HepG2 (cell line): ENCODE data around the gene LBX1. TPM values are rescaled to one million over a fixed set of nuclear protein-coding genes. Genes with fewer than 3 reads are reported as not detected.

ENCODE experiments used
- ATAC-seq: fragments of 200-7000 bp; cut with Tn5 transposase; 3 replicates; pipeline ENCODE4 v1.9.1; 2020; ENCODE audit warnings: mild to moderate bottlenecking, moderate library complexity
- BruUV-seq: library from RNA; stranded (reverse); fragments of 400-500 nt; replicated peaks from 2 replicates; lab custom pipeline; 2021; lab: Mats Ljungman, UMichigan
- CTCF ChIA-PET: fragments of 300-600 bp; formaldehyde crosslinking; extraction: SDS; loops from one replicate; lab custom pipeline; 2021; ENCODE audit warnings: low total read pairs, inconsistent platforms, low intra/inter-chr PET ratio; lab: Yijun Ruan, JAX
- POLR2A ChIA-PET: fragments of 350-600 bp; sonication (Branson Sonifier 250); formaldehyde crosslinking; loops from one replicate; lab custom pipeline; 2020; ENCODE audit warnings: antibody characterized with exemption, inconsistent platforms; lab: Yijun Ruan, JAX
- DNase-seq: peaks from one replicate; pipeline ENCODE4 v3.0.0-alpha.2; 2015; ENCODE audit warnings: low spot score
- FAIRE-seq: peaks from 3 replicates; lab custom pipeline; 2011; peaks lifted over from hg19 to GRCh38; lab: Jason Lieb, UNC
- H2AFZ ChIP-seq: one replicate; pipeline ENCODE4 v1.6.1; 2011; ENCODE audit warnings: low read length, inconsistent platforms
- H3K27ac ChIP-seq: fragments of 300-600 bp; 3 replicates; pipeline ENCODE4 v1.8.0; 2011; ENCODE audit warnings: mixed run types, mild to moderate bottlenecking, mixed read lengths, low read length, inconsistent platforms; ENCODE audit not compliant: insufficient read depth; ENCODE audit errors: extremely low read length
- H3K27me3 ChIP-seq, 2 experiments: fragments of 200-600 bp in 1 of 2; 2 replicates in 1 of 2; 3 replicates in 1 of 2; pipeline versions ENCODE4 v1.6.0 to v1.8.0; 2011; ENCODE audit warnings: low read length in 2 of 2, mild to moderate bottlenecking in 2 of 2, moderate library complexity in 2 of 2, inconsistent platforms in 1 of 2; ENCODE audit not compliant: insufficient read depth in 2 of 2, control insufficient read depth in 1 of 2
- H3K36me3 ChIP-seq, 2 experiments: fragments of 200-600 bp in 1 of 2; replicated peaks in 1 of 2; 2 replicates in 1 of 2; 3 replicates in 1 of 2; pipeline versions ENCODE4 v1.5.1 to v1.8.0; 2011; ENCODE audit warnings: low read length in 2 of 2, inconsistent platforms in 1 of 2; ENCODE audit not compliant: insufficient read depth in 2 of 2, control insufficient read depth in 1 of 2
- H3K4me1 ChIP-seq: 2 replicates; pipeline ENCODE4 v1.5.1; 2012; ENCODE audit warnings: low read length, inconsistent platforms; ENCODE audit not compliant: insufficient read depth
- H3K4me2 ChIP-seq: 2 replicates; pipeline ENCODE4 v1.6.0; 2011; ENCODE audit warnings: low read depth, low read length, inconsistent platforms
- H3K4me3 ChIP-seq, 3 experiments: fragments of 200-600 bp in 1 of 3; sonication (generic), shearing (Covaris generic) in 1 of 3; replicated peaks in 1 of 3; 2 replicates each; pipeline ENCODE4 v1.5.1; 2011 to 2016; ENCODE audit warnings: low read length in 3 of 3, inconsistent platforms in 2 of 3, low read depth in 2 of 3, mild to moderate bottlenecking in 2 of 3, control low read depth in 1 of 3, mixed read lengths in 1 of 3; ENCODE audit not compliant: insufficient read depth in 1 of 3
- H3K79me2 ChIP-seq: one replicate; pipeline ENCODE4 v1.6.1; 2011; ENCODE audit warnings: low read length, inconsistent platforms; ENCODE audit not compliant: insufficient read depth
- H3K9ac ChIP-seq: 2 replicates; pipeline ENCODE4 v1.6.0; 2011; ENCODE audit warnings: mild to moderate bottlenecking, low read depth, low read length, inconsistent platforms; ENCODE audit not compliant: insufficient read depth
- H3K9me3 ChIP-seq: 2 replicates; pipeline ENCODE4 v1.5.1; 2012; ENCODE audit warnings: mild to moderate bottlenecking, low read length
- H4K20me1 ChIP-seq: 2 replicates; pipeline ENCODE4 v1.6.0; 2011; ENCODE audit warnings: inconsistent platforms, mild to moderate bottlenecking, low read length, moderate library complexity; ENCODE audit not compliant: insufficient read depth
- BRF2 ChIP-seq: sonication (generic); formaldehyde crosslinking; IDR thresholded peaks from 2 replicates; pipeline ENCODE4 v1.8.1; 2022; ENCODE audit warnings: mild to moderate bottlenecking, missing genetic modification reagents
- EZH2 ChIP-seq: conservative IDR thresholded peaks from 2 replicates; pipeline ENCODE4 v1.6.1; 2012; ENCODE audit warnings: mild to moderate bottlenecking, low read depth, low read length, moderate library complexity
- FOXO4 ChIP-seq: sonication (generic); formaldehyde crosslinking; conservative IDR thresholded peaks from 2 replicates; pipeline ENCODE4 v1.8.1; 2023; ENCODE audit warnings: missing genetic modification reagents
- GATAD1 ChIP-seq: IDR thresholded peaks from 2 replicates; pipeline ENCODE4 v1.6.1; 2016; ENCODE audit warnings: missing genetic modification reagents, missing compliant biosample characterization
- RNF2 ChIP-seq: fragments of 450-650 bp; conservative IDR thresholded peaks from 2 replicates; pipeline ENCODE4 v1.6.1; 2016; ENCODE audit warnings: low read depth
- TFAP4 ChIP-seq: sonication (generic); IDR thresholded peaks from 2 replicates; pipeline ENCODE4 v1.6.1; 2016; ENCODE audit warnings: low read depth, borderline replicate concordance
- UBTF ChIP-seq: sonication (generic); formaldehyde crosslinking; IDR thresholded peaks from 2 replicates; pipeline ENCODE4 v1.4.0; 2020; ENCODE audit warnings: mild to moderate bottlenecking, missing genetic modification reagents
- ZFY ChIP-seq: sonication (generic); formaldehyde crosslinking; IDR thresholded peaks from 2 replicates; pipeline ENCODE4 v1.4.0; 2020; ENCODE audit warnings: missing genetic modification reagents
- ZNF800 ChIP-seq: sonication (generic); formaldehyde crosslinking; IDR thresholded peaks from 2 replicates; pipeline ENCODE4 v1.4.0; 2020; ENCODE audit warnings: missing genetic modification reagents
- WGBS: methylation state at CpG from one replicate; pipeline ENCODE4 v1.1.6; 2017; ENCODE audit warnings: low lambda C conversion rate; 5-methylcytosine and 5-hydroxymethylcytosine counted together
- in situ Hi-C: cut with HindIII; loops from 2 replicates; pipeline ENCODE4 v1.10.0; 2017; ENCODE audit warnings: low pct_unique_long_range_greater_than_20kb; ENCODE audit not compliant: extremely low pct_ligation_motif_present
- intact Hi-C: fragments of 100-400 bp; cut with micrococcal nuclease; formaldehyde crosslinking; loops from one replicate; pipeline ENCODE4 v1.10.0; 2022; ENCODE audit not compliant: unreplicated experiment
- polyA plus RNA-seq, 8 experiments: library from polyadenylated mRNA; depleted of rRNA in 3 of 8; stranded (reverse) in 7 of 8; unstranded in 1 of 8; fragments of >200 nt; fragmentation: Illumina TruSeq in 4 of 8; extraction: Trizol in 4 of 8; gene quantifications; 2 replicates each; pipeline versions ENCODE4 v1.2.1 to v1.2.3, GENCODE V29; 2011 to 2016; ENCODE audit warnings: low read depth in 4 of 8, missing spikeins in 1 of 8, mixed read lengths in 1 of 8; ENCODE audit not compliant: insufficient read depth in 1 of 8
- total RNA-seq, 5 experiments: library from RNA; depleted of rRNA; stranded (reverse); fragments of >200 nt; fragmentation: Illumina TruSeq; extraction: Trizol; gene quantifications; 2 replicates each; pipeline ENCODE4 v1.2.3, GENCODE V29; 2016; ENCODE audit warnings: low read depth in 1 of 5

LBX1 gene
- total and polyA plus RNA-seq, 2 of the 13 experiments (the other 11 are each of a cell fraction or from before 2014, with no cell fraction given): not detected

GRCh38 chr10:101230183-101230917 lies 1.1 kb upstream of the LBX1 start:
- no peak for FAIRE-seq
- Histone ChIP-seq H3K79me2 (no peaks in the 10 kb centered on the region), H3K4me3 (peak overlapping the region in 2 of 3 experiments; percentile 7 to 52; a peak in 2 of 6 replicates)

More at GRCh38 chr10:101230183-101230917, 1.1 kb upstream of the LBX1 start:
- no TSS peak for BruUV-seq
- H4K20me1 ChIP-seq: peaks cover 5% of the 10 kb centered on the region; the same call in 1 of the 2 replicates
- in situ Hi-C loops (no loop called here), intact Hi-C loops (no loop called here)
- no peak overlapping the region for H3K9ac ChIP-seq
- ATAC-seq (peak; percentile 59), DNase-seq (no peak)
- H3K4me2 ChIP-seq: peak overlapping the region; percentile 51; the same call in 1 of the 2 replicates
- H3K27ac ChIP-seq: no peak overlapping the region
- ChIA-PET CTCF (no interaction called here), POLR2A (no interaction called here)
- H3K9me3 ChIP-seq: no peaks in the 10 kb centered on the region
- H3K27me3 ChIP-seq: peaks cover 13 to 98% of the 10 kb centered on the region in 2 experiments
- H3K36me3 ChIP-seq: no peaks in the 10 kb centered on the region
- peaks cover 19% of the 10 kb centered on the region for H3K4me1 ChIP-seq
- under 1% methylated on average over 14 of the region's 31 CpGs for WGBS
- H2AFZ ChIP-seq: no peak overlapping the region
- TF ChIP-seq BRF2: no peak
- peak; percentile 33; the same call in 1 of the 2 replicates for TF ChIP-seq RNF2
- peak; percentile 74; the same call in 1 of the 2 replicates for TF ChIP-seq UBTF (CRISPR knock-in tag)
- no peak for TF ChIP-seq GATAD1 (CRISPR knock-in tag)
- TF ChIP-seq FOXO4 (CRISPR knock-in tag): no peak
- TF ChIP-seq EZH2: peak; percentile 89
- TF ChIP-seq ZFY (CRISPR knock-in tag): peak; percentile 55
- TF ChIP-seq ZNF800: 0 out of 2 replicates have a peak, but pooled peaks have one; percentile 32
- TF ChIP-seq TFAP4: peak; percentile 31; the same call in 1 of the 2 replicates
- TF ChIP-seq, all 625 proteins: peak for 6
